GM21515 (cell line): ENCODE results near the gene VWDE.

Experiments
- ATAC-seq: cut with Tn5 transposase; IDR thresholded peaks from one replicate; pipeline ENCODE4 v1.9.1; 2021; ENCODE audit not compliant: unreplicated experiment

Gene VWDE

DNA sequence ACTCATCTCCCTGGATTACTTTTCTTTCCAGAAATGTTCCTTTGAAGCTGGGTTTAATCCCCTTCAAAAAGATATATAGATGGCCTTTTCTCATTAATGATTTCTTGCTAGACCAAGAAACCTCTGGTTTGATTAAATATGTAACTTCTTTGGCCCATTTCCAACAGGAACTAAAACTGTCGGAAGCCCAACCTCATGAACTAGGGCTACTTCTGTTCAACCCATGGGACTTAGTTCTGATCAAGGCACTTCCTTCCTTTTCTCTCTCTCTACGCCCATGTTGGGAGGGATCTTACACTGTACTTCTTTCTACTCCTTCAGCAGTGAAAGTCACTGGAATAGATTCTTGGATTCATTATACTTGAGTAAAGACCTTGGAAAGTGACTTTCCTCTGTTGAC, 109.0 kb downstream of the VWDE start:
- no peak for ATAC-seq

DNA sequence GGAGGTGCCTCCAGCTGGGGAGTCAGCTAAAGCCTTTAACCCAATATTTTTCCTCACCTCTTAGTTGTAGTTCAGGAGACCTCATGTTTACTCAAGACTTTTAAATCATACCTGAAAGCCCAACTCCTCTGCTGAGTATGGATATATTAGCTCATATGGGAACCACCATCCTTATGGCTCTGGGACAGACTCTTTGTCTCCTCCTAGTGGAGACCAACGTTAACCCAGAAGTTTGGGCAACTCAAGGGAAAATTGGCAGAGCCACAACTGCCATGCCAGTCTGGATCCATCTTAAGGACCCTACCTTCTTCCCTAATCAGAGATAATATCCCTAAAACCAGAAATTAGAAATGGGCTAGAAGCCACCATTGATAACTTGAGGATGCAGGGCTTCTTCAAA, 111.8 kb downstream of the VWDE start:
- ATAC-seq: no peak

DNA sequence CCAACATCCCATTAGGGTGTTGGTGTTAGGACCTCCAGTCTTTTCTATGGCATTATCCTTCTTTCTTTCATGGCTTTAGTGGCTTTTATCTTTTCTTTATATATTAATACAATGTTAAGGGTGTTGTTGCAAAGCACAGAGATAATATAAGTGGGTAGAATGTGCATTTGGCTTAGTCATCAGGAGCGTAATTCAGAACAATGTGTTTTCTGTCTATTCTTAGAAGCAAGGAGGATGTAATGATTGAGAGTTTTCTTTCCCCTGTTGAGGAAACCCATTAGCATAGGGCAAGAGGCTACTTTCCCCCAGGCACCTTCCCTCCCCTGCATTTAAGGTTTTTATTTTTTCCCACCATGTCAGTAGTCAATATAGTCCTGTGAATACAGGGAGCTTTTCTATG, 112.9 kb downstream of the VWDE start:
- no peak for ATAC-seq

DNA sequence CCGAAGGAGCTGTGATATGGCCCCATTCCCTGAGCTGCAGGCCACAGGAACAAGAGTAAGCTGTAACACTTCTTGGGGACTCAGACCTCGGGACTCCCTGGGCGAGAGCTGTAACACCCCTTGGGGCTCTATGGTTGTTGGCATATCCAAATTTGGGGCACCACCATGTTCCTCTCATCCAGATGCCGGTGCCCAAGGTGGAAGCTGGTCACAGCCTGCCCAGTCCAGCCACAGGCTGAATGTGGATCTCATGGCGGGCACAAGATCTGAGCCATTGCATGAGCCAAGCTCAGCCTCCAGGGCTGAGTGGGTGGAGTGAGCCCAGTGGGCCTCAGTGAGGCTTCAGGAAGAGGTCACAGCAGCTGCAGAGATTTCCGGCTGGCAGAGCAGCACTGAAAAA, 113.7 kb downstream of the VWDE start:
- no peak for ATAC-seq

DNA sequence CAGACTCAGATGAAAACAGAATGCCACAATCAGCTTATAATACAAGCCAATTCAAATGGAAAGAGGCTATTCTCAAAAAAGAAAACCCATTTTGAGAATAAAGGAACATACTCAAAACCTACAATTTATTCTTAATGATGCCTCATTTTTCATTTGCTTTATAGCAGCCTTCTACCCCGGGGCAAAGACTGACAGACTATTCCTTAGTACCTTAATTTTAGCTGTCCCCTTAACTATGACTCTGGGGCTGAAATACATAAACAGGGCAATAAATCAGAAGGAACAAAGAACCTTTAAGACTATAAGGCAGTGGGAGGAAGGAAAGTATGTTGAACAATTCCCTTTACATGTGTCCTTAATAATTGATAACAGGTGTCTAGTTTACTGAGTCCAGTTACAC, 115.8 kb downstream of the VWDE start:
- no peak for ATAC-seq

DNA sequence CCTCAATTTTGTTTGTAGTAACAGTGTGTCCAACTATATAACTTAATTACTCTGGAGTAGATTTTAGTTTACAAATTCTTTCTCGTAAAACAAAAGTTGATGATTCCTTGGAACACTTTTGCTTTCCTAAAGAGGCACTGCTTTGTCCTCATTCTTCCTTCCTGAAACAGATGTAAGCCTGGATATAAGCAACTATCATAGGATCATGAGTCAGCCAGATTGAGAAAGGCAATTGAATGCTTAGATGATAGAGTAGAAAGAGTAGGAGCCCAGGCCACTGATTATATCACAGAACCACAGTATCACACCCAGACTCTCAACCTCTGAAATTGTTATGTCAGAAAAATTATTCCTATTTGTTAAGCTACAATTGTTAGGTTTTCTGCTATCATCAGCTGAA, 122.6 kb downstream of the VWDE start:
- no peak for ATAC-seq
